Ovary (tissue), 10 donors: ENCODE results near the gene TLX3. TPM values are rescaled to one million over a fixed set of nuclear protein-coding genes. Genes with fewer than 3 reads are reported as not detected.

Experiments
- DNase-seq, 5 donors: peaks; one replicate each; pipeline ENCODE4 v3.0.0-alpha.2; 2019 to 2020
- H3K27ac ChIP-seq, 2 donors: fragments of 200-600 bp; one replicate each; pipeline versions ENCODE4 v1.5.1 to v1.8.0; 2019 to 2022
- H3K27me3 ChIP-seq: fragments of 200-600 bp; one replicate; pipeline ENCODE4 v1.8.0; 2022
- H3K36me3 ChIP-seq: fragments of 200-600 bp; sonication (generic); one replicate; pipeline ENCODE4 v1.5.1; 2019
- H3K4me1 ChIP-seq: one replicate; pipeline ENCODE4 v1.8.1; 2013; ENCODE audit warnings: mild to moderate bottlenecking, moderate library complexity; ENCODE audit not compliant: insufficient read depth
- H3K4me3 ChIP-seq: fragments of 200-600 bp; sonication (generic); one replicate; pipeline ENCODE4 v1.5.1; 2017
- H3K9me3 ChIP-seq, 2 donors: fragments of 200-600 bp in 1 of 2; sonication (generic) in 1 of 2; one replicate each; pipeline versions ENCODE4 v1.5.1 to v1.8.1; 2013 to 2019; ENCODE audit warnings: mild to moderate bottlenecking in 1 of 2, moderate library complexity in 1 of 2
- CTCF ChIP-seq, 3 donors: fragments of 450-650 bp in 2 of 3; fragments of 200-600 bp in 1 of 3; IDR thresholded peaks; one replicate each; pipeline versions ENCODE4 v1.5.1 to v1.8.0; 2016 to 2022; ENCODE audit warnings: antibody characterized with exemption in 3 of 3, mild to moderate bottlenecking in 1 of 3
- EP300 ChIP-seq: sonication (generic); formaldehyde crosslinking; IDR thresholded peaks from one replicate; pipeline ENCODE4 v1.6.1; 2017; ENCODE audit warnings: antibody characterized with exemption
- POLR2A ChIP-seq: fragments of 450-650 bp; IDR thresholded peaks from one replicate; pipeline ENCODE4 v1.6.1; 2017; ENCODE audit warnings: antibody characterized with exemption, mild to moderate bottlenecking, moderate library complexity
- WGBS, 3 donors: extraction: QIAGEN DNeasy Blood & Tissue Kit in 1 of 3; methylation state at CpG; one replicate each; pipeline versions ENCODE4 v1.1.5 to v1.1.7; 2013 to 2017; 5-methylcytosine and 5-hydroxymethylcytosine counted together
- intact Hi-C, 4 donors: fragments of 100-400 bp; cut with DNase I; formaldehyde crosslinking; loops; one replicate each; pipeline versions ENCODE4 v1.11.0 to v1.15.1; 2022 to 2023
- long read RNA-seq, 3 donors: library from polyadenylated mRNA in 2 of 3; unstranded in 2 of 3; transcript quantifications; one replicate each; pipeline ENCODE4 v2.0.0 and lab custom pipeline, GENCODE V29; 2021 to 2026
- polyA plus RNA-seq, 2 donors: library from polyadenylated mRNA; stranded (reverse); fragments of 200-250 nt in 1 of 2; fragments of 350-450 nt in 1 of 2; fragmentation: Illumina TruSeq in 1 of 2; extraction: RNeasy Lipid Tissue Mini Kit (QIAGEN cat#74804) in 1 of 2; gene quantifications; one replicate each; pipeline ENCODE4 v1.2.3, GENCODE V29; 2013 to 2014
- total RNA-seq, 7 donors: library from RNA; depleted of rRNA in 2 of 7; stranded (reverse); fragments of >200 nt in 2 of 7; fragmentation: NEBNext Ultra II Directional in 3 of 7; extraction: Animal tissue kit (Norgen Biotek cat#: 25700) in 3 of 7; gene quantifications; one replicate each; pipeline versions ENCODE4 v1.1.0 to v1.2.4, GENCODE V29; 2016 to 2023
- donor health status: DM: no; HTN: no; CAD: no; lungs with moderate emphysema.
- donor health status: DM: no; HTN: no; CAD: no.
- donor health status: Bipolar disorder and iron deficiency.
- donor health status: DM: yes; HTN: yes; CAD: no.
- donor health status: DM: no; HTN: no; CAD: no.
- donor health status: DM: yes; HTN: yes; CAD: no.

The TLX3 gene
- total RNA-seq (not detected), polyA plus RNA-seq (under 1 TPM in 1 of 2 donors, not detected in 1; 0.05 TPM)
- long read RNA-seq, donor 1: 0 reads
- long read RNA-seq, donor 2, partial matches to known transcripts: 0 of 2 reads
- long read RNA-seq, donor 2, other reads (novel, unspliced or antisense): 0 of 2 reads
- long read RNA-seq, donor 3: 0 reads

DNA sequence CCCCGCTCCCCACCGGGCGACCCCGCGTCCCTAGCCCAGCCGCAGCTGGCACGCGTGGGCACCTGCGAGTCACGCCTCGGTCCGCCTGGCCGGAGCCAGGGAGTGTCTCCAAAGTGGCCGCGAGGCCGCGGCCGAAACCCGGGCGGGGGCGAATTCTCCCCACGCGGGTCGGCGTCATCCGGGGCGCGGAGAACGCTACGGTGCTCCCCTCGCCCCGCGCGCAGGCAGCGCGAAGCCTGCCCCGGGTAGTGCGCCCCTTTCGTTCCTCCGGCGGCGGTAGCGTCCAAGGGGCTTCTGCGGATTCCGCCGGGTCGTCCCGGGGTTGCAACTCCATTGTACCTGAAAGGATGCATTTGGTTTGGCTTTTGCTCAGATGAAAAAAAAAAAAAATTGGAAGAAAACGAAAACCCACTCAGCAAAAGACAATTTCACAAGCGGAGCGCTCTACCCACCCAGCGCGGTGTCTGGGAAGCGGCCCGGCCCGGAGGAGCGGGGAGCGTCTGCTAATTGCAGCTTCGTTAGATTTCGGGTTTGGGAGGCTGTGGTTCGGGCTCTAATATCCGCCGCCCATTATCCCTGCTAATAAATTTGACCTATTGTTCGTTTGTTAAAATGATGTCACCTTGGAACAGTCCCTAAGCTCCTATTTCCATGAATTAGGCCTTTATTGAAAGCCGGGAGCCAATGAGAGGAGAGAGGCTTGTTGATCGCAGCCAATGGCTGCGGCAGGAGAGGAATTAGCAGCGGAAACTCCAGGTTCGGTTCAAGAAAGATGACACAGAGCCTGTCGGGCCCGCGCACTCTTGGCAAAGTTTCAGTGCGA, at the start of gene TLX3:
TLX3 (plus strand) TSS at position 796 of the 823 bp plus-strand sequence. CDS start 118 bp downstream, outside the sequence.
- Histone ChIP-seq H3K36me3 (no peaks in the 10 kb centered on the region), H3K9me3 (no peaks in the 10 kb centered on the region), H3K27ac (no peak within 1 kb of the TSS), H3K4me1 (no peaks in the 10 kb centered on the region), H3K27me3 (no peaks in the 10 kb centered on the region), H3K4me3 (no peak within 1 kb of the TSS)
- 5 to 6% (median 5%) methylated on average over 73 of the region's 73 CpGs for WGBS, 3 donors
- TF ChIP-seq EP300 (no peak), CTCF (IDR thresholded peaks at IDR 0.05) (no peak), POLR2A (no peak)
- intact Hi-C loops: no loop called here
- DNase-seq: no peak

DNA sequence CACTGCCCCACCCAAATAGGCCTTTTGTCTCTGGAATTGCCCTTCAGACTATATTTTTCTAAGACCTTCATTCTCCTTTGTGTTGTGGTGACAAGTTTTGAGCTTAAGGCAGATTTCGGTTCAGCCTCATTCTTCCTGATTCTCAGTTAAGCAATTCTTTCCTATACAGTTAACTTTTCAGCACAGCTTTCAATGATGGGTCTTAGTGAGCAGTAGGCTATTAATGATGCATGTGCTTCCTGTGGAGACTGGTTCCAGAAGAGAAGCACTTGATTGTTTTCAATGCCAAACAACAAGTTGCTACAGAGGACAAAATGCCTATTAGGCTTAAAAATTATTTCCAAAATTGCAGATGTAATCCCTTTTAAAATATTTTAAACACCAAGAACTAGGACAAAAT, 47.7 kb upstream of the TLX3 start:
- DNase-seq: no peak
- 85 to 90% (median 89%) methylated on average over 1 of the region's 1 CpG for WGBS, 3 donors
- Histone ChIP-seq H3K4me1 (no peaks in the 10 kb centered on the region), H3K36me3 (no peaks in the 10 kb centered on the region), H3K9me3 (no peaks in the 10 kb centered on the region), H3K27ac (no peak overlapping the region), H3K4me3 (no peak overlapping the region), H3K27me3 (no peaks in the 10 kb centered on the region)
- TF ChIP-seq CTCF (IDR thresholded peaks at IDR 0.05) (no peak), EP300 (no peak), POLR2A (no peak)
- intact Hi-C loops: no loop called here

- H3K27ac ChIP-seq: no peak overlapping the region
- TF ChIP-seq EP300: no peak
- no peak for TF ChIP-seq POLR2A
- TF ChIP-seq CTCF (IDR thresholded peaks at IDR 0.05): no peak
- intact Hi-C loops: no loop called here
- no peak for DNase-seq
- H3K36me3 ChIP-seq: no peaks in the 10 kb centered on the region
- H3K4me3 ChIP-seq: no peak overlapping the region
- no peaks in the 10 kb centered on the region for H3K4me1 ChIP-seq
- 88 to 94% (median 90%) methylated on average over 4 of the region's 4 CpGs for WGBS, 3 donors
- H3K9me3 ChIP-seq: no peaks in the 10 kb centered on the region
- H3K27me3 ChIP-seq: no peaks in the 10 kb centered on the region
These were observed 47.1 kb upstream of the TLX3 start for GRCh38 chr5:171261904-171262303.

DNA sequence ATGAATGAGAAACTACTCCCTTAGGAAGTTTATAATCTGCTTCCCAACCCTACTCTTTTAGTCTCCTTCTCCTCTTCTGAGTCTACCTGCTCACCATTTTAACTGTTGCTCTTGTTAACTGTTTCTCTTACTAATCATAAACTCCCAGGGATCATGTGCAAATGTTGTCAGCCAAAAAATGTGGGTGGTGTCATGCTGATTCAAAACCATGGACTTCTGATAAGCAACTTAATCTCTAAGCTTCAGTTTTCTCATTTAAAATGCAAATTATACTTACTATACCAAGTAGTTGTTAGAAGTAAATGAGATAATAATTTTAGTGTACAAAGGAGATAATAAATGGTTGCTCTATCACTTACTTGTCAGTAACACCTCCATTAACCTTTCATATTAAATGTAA, 45.9 kb upstream of the TLX3 start:
- no peak for DNase-seq
- Histone ChIP-seq H3K36me3 (no peaks in the 10 kb centered on the region), H3K9me3 (no peaks in the 10 kb centered on the region), H3K27me3 (no peaks in the 10 kb centered on the region), H3K27ac (no peak overlapping the region), H3K4me1 (no peaks in the 10 kb centered on the region), H3K4me3 (no peak overlapping the region)
- intact Hi-C loops: no loop called here
- TF ChIP-seq POLR2A (no peak), EP300 (no peak), CTCF (IDR thresholded peaks at IDR 0.05) (no peak)
